HEK293 (cell line): Measurements from ENCODE around the gene F3.

Source experiments
- CTCF ChIA-PET: fragments of 350-600 bp; formaldehyde crosslinking; extraction: SDS; loops from one replicate; lab custom pipeline; 2021; ENCODE audit warnings: antibody characterized with exemption; lab: Yijun Ruan, JAX
- POLR2A ChIA-PET: fragments of 300-600 bp; formaldehyde crosslinking; extraction: SDS; loops from one replicate; lab custom pipeline; 2020; ENCODE audit warnings: antibody characterized with exemption, inconsistent platforms; lab: Yijun Ruan, JAX
- H3K27ac ChIP-seq: fragments of 200-500 bp; sonication (Bioruptor generic); 2 replicates; pipeline ENCODE4 v1.5.1; 2014; ENCODE audit warnings: low read depth, low read length, control low read depth, inconsistent platforms; ENCODE audit errors: extremely low read depth
- H3K36me3 ChIP-seq, 2 experiments: fragments of 200-500 bp in 1 of 2; sonication (Bioruptor generic) in 1 of 2; 1 replicate in 1 of 2; 2 replicates in 1 of 2; pipeline ENCODE4 v1.5.1; 2014 to 2017; ENCODE audit warnings: inconsistent platforms in 2 of 2, low read length in 2 of 2; ENCODE audit not compliant: control insufficient read depth in 2 of 2, insufficient read depth in 1 of 2
- H3K4me1 ChIP-seq: fragments of 200-500 bp; sonication (Bioruptor generic); 2 replicates; pipeline ENCODE4 v1.5.1; 2014; ENCODE audit warnings: mild to moderate bottlenecking, low read length, inconsistent platforms; ENCODE audit not compliant: control insufficient read depth, insufficient read depth
- H3K4me3 ChIP-seq: 2 replicates; pipeline ENCODE4 v1.5.1; 2011; ENCODE audit warnings: low read depth, mild to moderate bottlenecking, control low read depth, low read length, moderate library complexity
- H3K9me3 ChIP-seq: fragments of 200-500 bp; sonication (Bioruptor generic); 2 replicates; pipeline ENCODE4 v1.5.1; 2014; ENCODE audit warnings: low read depth, low read length, inconsistent platforms; ENCODE audit not compliant: control insufficient read depth, insufficient read depth
- HOXA7 ChIP-seq: sonication (generic); formaldehyde crosslinking; IDR thresholded peaks from 2 replicates; pipeline ENCODE4 v1.8.1; 2022; ENCODE audit warnings: missing genetic modification reagents, borderline replicate concordance
- PRDM1 ChIP-seq: fragments of 450-650 bp; formaldehyde crosslinking; IDR thresholded peaks from 2 replicates; pipeline ENCODE4; 2016; ENCODE audit warnings: missing biosample characterization, missing genetic modification characterization
- SP3 ChIP-seq: fragments of 450-650 bp; formaldehyde crosslinking; IDR thresholded peaks from 2 replicates; pipeline ENCODE4 v1.5.1; 2016; ENCODE audit warnings: missing biosample characterization, missing genetic modification characterization
- WT1 ChIP-seq: fragments of 450-650 bp; formaldehyde crosslinking; IDR thresholded peaks from 2 replicates; pipeline ENCODE4 v1.5.1; 2016; ENCODE audit warnings: missing biosample characterization, missing genetic modification characterization
- ZNF112 ChIP-seq: fragments of 450-650 bp; formaldehyde crosslinking; IDR thresholded peaks from 2 replicates; pipeline ENCODE4 v1.5.0; 2017; ENCODE audit warnings: missing biosample characterization, missing genetic modification characterization
- ZNF133 ChIP-seq: fragments of 450-650 bp; formaldehyde crosslinking; IDR thresholded peaks from 2 replicates; pipeline ENCODE4 v1.5.1; 2016; ENCODE audit warnings: missing biosample characterization, missing genetic modification characterization
- ZNF146 ChIP-seq: fragments of 450-650 bp; formaldehyde crosslinking; IDR thresholded peaks from 2 replicates; pipeline ENCODE4 v1.5.1; 2016; ENCODE audit warnings: missing biosample characterization, missing genetic modification characterization
- ZNF169 ChIP-seq: fragments of 450-650 bp; formaldehyde crosslinking; IDR thresholded peaks from 2 replicates; pipeline ENCODE4 v1.5.1; 2016; ENCODE audit warnings: missing biosample characterization, missing genetic modification characterization
- ZNF184 ChIP-seq: fragments of 450-650 bp; IDR thresholded peaks from 2 replicates; pipeline ENCODE4 v1.5.1; 2018; ENCODE audit warnings: missing biosample characterization, mild to moderate bottlenecking, missing genetic modification characterization
- ZNF341 ChIP-seq: fragments of 450-650 bp; formaldehyde crosslinking; IDR thresholded peaks from 2 replicates; pipeline ENCODE4; 2016; ENCODE audit warnings: low read depth, missing biosample characterization, missing genetic modification characterization
- ZNF366 ChIP-seq: fragments of 450-650 bp; formaldehyde crosslinking; conservative IDR thresholded peaks from 2 replicates; pipeline ENCODE4 v1.5.1; 2016; ENCODE audit warnings: missing biosample characterization, missing genetic modification characterization
- ZNF514 ChIP-seq: fragments of 450-650 bp; formaldehyde crosslinking; IDR thresholded peaks from 2 replicates; pipeline ENCODE4 v1.5.1; 2016; ENCODE audit warnings: missing biosample characterization, missing genetic modification characterization
- ZNF544 ChIP-seq: fragments of 450-650 bp; formaldehyde crosslinking; IDR thresholded peaks from 2 replicates; pipeline ENCODE4 v1.5.0; 2017; ENCODE audit warnings: missing biosample characterization, missing genetic modification characterization
- ZNF596 ChIP-seq: fragments of 450-650 bp; IDR thresholded peaks from 2 replicates; pipeline ENCODE4 v1.5.0; 2018; ENCODE audit warnings: missing biosample characterization, mild to moderate bottlenecking, missing genetic modification characterization, moderate library complexity
- ZNF600 ChIP-seq: fragments of 450-650 bp; formaldehyde crosslinking; IDR thresholded peaks from 2 replicates; pipeline ENCODE4 v1.5.1; 2016; ENCODE audit warnings: missing biosample characterization, missing genetic modification characterization
- ZNF654 ChIP-seq: fragments of 450-650 bp; formaldehyde crosslinking; IDR thresholded peaks from 2 replicates; pipeline ENCODE4 v1.5.1; 2016; ENCODE audit warnings: low read depth, missing biosample characterization, missing genetic modification characterization
- ZNF660 ChIP-seq: fragments of 450-650 bp; IDR thresholded peaks from 2 replicates; pipeline ENCODE4 v1.5.1; 2018; ENCODE audit warnings: missing biosample characterization, mild to moderate bottlenecking, missing genetic modification characterization
- ZNF768 ChIP-seq: fragments of 450-650 bp; formaldehyde crosslinking; IDR thresholded peaks from 2 replicates; pipeline ENCODE4 v1.5.1; 2018; ENCODE audit warnings: missing biosample characterization, mild to moderate bottlenecking, missing genetic modification characterization
- ZNF792 ChIP-seq: fragments of 450-650 bp; formaldehyde crosslinking; IDR thresholded peaks from 2 replicates; pipeline ENCODE4 v1.5.1; 2016; ENCODE audit warnings: missing biosample characterization, missing genetic modification characterization
- TF ChIP-seq, protein P1 (sequence below): fragments of 450-650 bp; formaldehyde crosslinking; IDR thresholded peaks from 2 replicates; pipeline ENCODE4 v1.5.1; 2017; ENCODE audit warnings: missing biosample characterization, missing genetic modification characterization
- TF ChIP-seq, protein P2 (sequence below): fragments of 450-650 bp; formaldehyde crosslinking; IDR thresholded peaks from 2 replicates; pipeline ENCODE4 v1.5.1; 2016; ENCODE audit warnings: missing biosample characterization, missing genetic modification characterization
- TF ChIP-seq, protein P3 (sequence below): fragments of 450-650 bp; formaldehyde crosslinking; IDR thresholded peaks from 2 replicates; pipeline ENCODE4 v1.5.1; 2016; ENCODE audit warnings: missing biosample characterization, missing genetic modification characterization

F3 gene

DNA sequence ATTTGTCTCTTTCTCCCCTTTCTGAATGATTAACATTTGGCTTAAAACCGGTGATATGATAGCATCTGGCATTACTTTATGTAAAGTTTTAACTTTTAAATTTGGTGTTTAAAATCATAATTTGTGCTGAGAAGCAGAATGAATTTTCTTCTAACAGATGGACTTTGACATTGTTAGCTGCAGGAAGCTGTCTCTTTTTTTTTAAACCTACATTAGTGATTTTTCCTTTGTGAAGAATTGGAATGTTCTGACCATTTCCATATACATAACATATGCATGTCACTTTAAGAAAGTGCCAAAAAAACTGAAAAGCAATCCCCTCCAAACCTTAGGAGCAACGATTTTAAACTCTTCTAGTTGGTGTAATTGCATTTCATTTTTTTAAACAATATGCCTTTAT is 22.2 kb downstream of the F3 start:
- no peaks in the 10 kb centered on the region for H3K4me1 ChIP-seq
- no peak overlapping the region for H3K27ac ChIP-seq
- H3K4me3 ChIP-seq = no peak overlapping the region
- TF ChIP-seq ZNF596 (no peak), ZNF184 (tag by site-specific recombination) (no peak), ZNF514 (tag by site-specific recombination) (no peak), SP3 (no peak), HOXA7 (no peak), ZNF146 (no peak), WT1 (no peak), ZNF169 (tag by site-specific recombination) (no peak), ZNF768 (tag by site-specific recombination) (no peak), ZNF341 (tag by site-specific recombination) (no peak)
- TF ChIP-seq, protein P1, sequence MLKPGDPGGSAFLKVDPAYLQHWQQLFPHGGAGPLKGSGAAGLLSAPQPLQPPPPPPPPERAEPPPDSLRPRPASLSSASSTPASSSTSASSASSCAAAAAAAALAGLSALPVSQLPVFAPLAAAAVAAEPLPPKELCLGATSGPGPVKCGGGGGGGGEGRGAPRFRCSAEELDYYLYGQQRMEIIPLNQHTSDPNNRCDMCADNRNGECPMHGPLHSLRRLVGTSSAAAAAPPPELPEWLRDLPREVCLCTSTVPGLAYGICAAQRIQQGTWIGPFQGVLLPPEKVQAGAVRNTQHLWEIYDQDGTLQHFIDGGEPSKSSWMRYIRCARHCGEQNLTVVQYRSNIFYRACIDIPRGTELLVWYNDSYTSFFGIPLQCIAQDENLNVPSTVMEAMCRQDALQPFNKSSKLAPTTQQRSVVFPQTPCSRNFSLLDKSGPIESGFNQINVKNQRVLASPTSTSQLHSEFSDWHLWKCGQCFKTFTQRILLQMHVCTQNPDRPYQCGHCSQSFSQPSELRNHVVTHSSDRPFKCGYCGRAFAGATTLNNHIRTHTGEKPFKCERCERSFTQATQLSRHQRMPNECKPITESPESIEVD (tag by site-specific recombination) = no peak
- TF ChIP-seq, all 188 proteins: peak for 0
- Histone ChIP-seq H3K36me3 (peaks cover 0 to 4% of the 10 kb centered on the region in 2 experiments; a peak in 1 of 3 replicates), H3K9me3 (no peaks in the 10 kb centered on the region)
- POLR2A ChIA-PET = interaction anchor here (0.6 kb wide), 1 partner anchor 339 kb away, joined by 4 read pairs; no protein-coding TSS in a partner anchor
- CTCF ChIA-PET = interaction anchor here (0.7 to 5.4 kb wide), 2 partner anchors 37 to 285 kb away, joined by 3 to 79 read pairs; no protein-coding TSS in a partner anchor

DNA sequence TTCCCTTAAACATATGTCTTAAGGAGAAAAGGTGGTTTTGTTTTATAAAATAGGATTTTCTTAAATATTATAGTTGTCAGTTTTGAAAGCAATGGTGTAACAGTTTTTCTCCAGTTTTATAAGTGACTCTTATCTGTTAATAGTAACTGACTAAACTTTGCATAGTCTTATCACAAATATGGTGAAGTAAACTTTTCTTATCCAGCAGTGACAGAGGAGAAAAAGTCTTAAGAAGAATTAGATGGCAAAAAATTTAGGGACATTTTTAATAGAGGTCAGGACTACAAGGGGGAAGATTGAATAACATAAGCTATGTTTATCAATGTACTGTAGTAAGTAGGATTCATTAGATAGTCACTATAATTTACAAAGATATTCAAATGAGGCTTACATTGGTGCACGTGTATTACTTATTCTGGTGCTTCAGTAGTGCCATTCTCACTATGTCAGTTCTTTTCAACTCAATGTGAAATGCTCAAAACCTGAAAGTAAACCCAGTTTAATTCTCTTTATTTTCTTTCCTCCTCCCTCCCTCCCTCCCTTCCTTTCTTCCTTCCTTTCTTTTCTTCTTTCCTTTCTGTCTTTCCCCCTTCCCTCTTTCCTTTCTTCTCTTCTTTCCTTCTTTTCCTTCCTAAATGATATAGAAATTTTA is 26.1 kb downstream of the F3 start:
- TF ChIP-seq ZNF366 (peak; percentile 36; the same call in 1 of the 2 replicates), PRDM1 (tag by site-specific recombination) (0 out of 2 replicates have a peak, but pooled peaks have one; percentile 32)
- TF ChIP-seq, protein P2, sequence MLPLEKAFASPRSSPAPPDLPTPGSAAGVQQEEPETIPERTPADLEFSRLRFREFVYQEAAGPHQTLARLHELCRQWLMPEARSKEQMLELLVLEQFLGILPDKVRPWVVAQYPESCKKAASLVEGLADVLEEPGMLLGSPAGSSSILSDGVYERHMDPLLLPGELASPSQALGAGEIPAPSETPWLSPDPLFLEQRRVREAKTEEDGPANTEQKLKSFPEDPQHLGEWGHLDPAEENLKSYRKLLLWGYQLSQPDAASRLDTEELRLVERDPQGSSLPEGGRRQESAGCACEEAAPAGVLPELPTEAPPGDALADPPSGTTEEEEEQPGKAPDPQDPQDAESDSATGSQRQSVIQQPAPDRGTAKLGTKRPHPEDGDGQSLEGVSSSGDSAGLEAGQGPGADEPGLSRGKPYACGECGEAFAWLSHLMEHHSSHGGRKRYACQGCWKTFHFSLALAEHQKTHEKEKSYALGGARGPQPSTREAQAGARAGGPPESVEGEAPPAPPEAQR (tag by site-specific recombination) = no peak
- POLR2A ChIA-PET = no interaction called here
- H3K4me1 ChIP-seq = no peaks in the 10 kb centered on the region
- CTCF ChIA-PET = interaction anchor here (0.5 to 3.9 kb wide), 7 partner anchors 13 to 529 kb away, joined by 3 to 27 read pairs (median 10); no protein-coding TSS in a partner anchor
- no peak overlapping the region for H3K27ac ChIP-seq
- H3K4me3 ChIP-seq = no peak overlapping the region
- no peaks in the 10 kb centered on the region for H3K9me3 ChIP-seq
- peaks cover 4 to 9% of the 10 kb centered on the region in 2 experiments; a peak in 2 of 3 replicates for H3K36me3 ChIP-seq

DNA sequence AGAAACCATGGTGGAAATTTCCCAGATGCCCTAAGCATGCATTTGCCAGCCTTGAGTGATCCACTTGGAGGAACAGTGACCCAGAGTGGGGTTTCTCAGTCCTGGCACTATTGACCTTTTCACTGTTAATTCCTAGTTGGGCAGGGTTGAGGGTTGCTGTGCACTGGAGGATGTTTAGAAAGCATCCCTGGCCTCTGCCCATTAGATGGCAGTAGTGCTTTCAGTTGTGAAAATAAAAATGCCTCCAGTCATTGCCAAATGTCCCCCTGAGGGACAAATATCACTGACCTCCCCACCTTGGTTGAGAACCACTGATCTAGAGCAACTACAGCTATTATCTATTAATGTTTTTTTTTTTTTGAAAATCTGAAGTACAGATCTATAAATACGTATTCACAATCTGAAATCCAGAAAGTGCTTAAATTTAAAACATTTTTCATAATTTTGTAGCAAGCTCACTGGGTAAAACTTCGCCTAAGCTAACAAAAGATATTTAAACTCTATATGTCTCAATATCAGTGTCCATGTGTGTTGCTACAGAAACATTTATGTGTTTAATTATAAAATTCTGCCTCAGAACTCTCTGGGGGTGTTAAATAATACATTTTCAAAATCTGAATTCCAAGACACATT is 27.3 kb downstream of the F3 start:
- Histone ChIP-seq H3K27ac (no peak overlapping the region), H3K4me3 (no peak overlapping the region), H3K9me3 (no peaks in the 10 kb centered on the region), H3K4me1 (no peaks in the 10 kb centered on the region), H3K36me3 (peaks cover 4 to 9% of the 10 kb centered on the region in 2 experiments; a peak in 2 of 3 replicates)
- TF ChIP-seq ZNF654 (peak; percentile 76), ZNF660 (tag by site-specific recombination) (peak; percentile 38; the same call in 1 of the 2 replicates), ZNF792 (tag by site-specific recombination) (no peak), ZNF112 (tag by site-specific recombination) (no peak), ZNF133 (tag by site-specific recombination) (no peak), ZNF544 (tag by site-specific recombination) (no peak), ZNF600 (tag by site-specific recombination) (0 out of 2 replicates have a peak, but pooled peaks have one; percentile 19)
- TF ChIP-seq, protein P3, sequence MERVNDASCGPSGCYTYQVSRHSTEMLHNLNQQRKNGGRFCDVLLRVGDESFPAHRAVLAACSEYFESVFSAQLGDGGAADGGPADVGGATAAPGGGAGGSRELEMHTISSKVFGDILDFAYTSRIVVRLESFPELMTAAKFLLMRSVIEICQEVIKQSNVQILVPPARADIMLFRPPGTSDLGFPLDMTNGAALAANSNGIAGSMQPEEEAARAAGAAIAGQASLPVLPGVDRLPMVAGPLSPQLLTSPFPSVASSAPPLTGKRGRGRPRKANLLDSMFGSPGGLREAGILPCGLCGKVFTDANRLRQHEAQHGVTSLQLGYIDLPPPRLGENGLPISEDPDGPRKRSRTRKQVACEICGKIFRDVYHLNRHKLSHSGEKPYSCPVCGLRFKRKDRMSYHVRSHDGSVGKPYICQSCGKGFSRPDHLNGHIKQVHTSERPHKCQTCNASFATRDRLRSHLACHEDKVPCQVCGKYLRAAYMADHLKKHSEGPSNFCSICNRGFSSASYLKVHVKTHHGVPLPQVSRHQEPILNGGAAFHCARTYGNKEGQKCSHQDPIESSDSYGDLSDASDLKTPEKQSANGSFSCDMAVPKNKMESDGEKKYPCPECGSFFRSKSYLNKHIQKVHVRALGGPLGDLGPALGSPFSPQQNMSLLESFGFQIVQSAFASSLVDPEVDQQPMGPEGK = 0 out of 2 replicates have a peak, but pooled peaks have one; percentile 31
- ChIA-PET CTCF (interaction anchor here (0.5 to 3.0 kb wide), 17 partner anchors 14 to 976 kb away, joined by 3 to 24 read pairs (median 5); partner anchors contain the start of gene F3), POLR2A (interaction anchor here (0.7 kb wide), 1 partner anchor 266 kb away, joined by 3 read pairs; no protein-coding TSS in a partner anchor)
